Activated B cell treated with CpG ODN at 0.5 μM for 24 hours (primary cell): ENCODE results near the gene IFNA6. TPM values are rescaled to one million over a fixed set of nuclear protein-coding genes. Genes with fewer than 3 reads are reported as not detected.
"Not testable (repeated sequence)": the region's sequence is repeated elsewhere in the genome, so short reads cannot be mapped to it uniquely, and the experiment has no call there.

Experiments used
- ATAC-seq: fragments of 200-7000 bp; cut with Tn5 transposase; one replicate; pipeline ENCODE4 v1.10.0; 2021; ENCODE audit warnings: low read depth, mild to moderate bottlenecking, moderate library complexity
- CTCF ChIA-PET: fragments of 350-600 bp; sonication (Branson Sonifier 250); formaldehyde crosslinking; loops from one replicate; lab custom pipeline; 2021; ENCODE audit warnings: antibody characterized with exemption; lab: Charles Lee
- POLR2A ChIA-PET: fragments of 350-600 bp; sonication (Branson Sonifier 250); formaldehyde crosslinking; loops from one replicate; lab custom pipeline; 2021; ENCODE audit warnings: antibody characterized with exemption; lab: Charles Lee
- DNase-seq: peaks from one replicate; pipeline ENCODE4 v3.0.0; 2022
- H3K27ac Mint-ChIP-seq: one replicate; pipeline ENCODE4 v1.8.0; 2020; ENCODE audit warnings: mixed read lengths
- H3K27me3 Mint-ChIP-seq: one replicate; pipeline ENCODE4 v1.8.0; 2021; ENCODE audit warnings: mixed read lengths
- H3K36me3 Mint-ChIP-seq: one replicate; pipeline ENCODE4 v1.8.0; 2021; ENCODE audit warnings: low read depth, mixed read lengths
- H3K4me1 Mint-ChIP-seq: one replicate; pipeline ENCODE4 v1.8.0; 2021; ENCODE audit warnings: mixed read lengths
- H3K4me3 Mint-ChIP-seq: one replicate; pipeline ENCODE4 v1.8.0; 2020; ENCODE audit warnings: mild to moderate bottlenecking, mixed read lengths
- H3K9me3 Mint-ChIP-seq: one replicate; pipeline ENCODE4 v1.8.0; 2020; ENCODE audit warnings: mixed read lengths
- CTCF ChIP-seq: fragments of 200-600 bp; IDR thresholded peaks from one replicate; pipeline ENCODE4 v1.8.0; 2022; ENCODE audit warnings: antibody characterized with exemption, mild to moderate bottlenecking
- intact Hi-C: fragments of 100-400 bp; cut with micrococcal nuclease; formaldehyde crosslinking; loops from one replicate; pipeline ENCODE4 v1.15.1; 2024
- total RNA-seq: library from RNA; stranded (reverse); gene quantifications from 2 replicates; pipeline ENCODE4 v1.2.3, GENCODE V29; 2022

IFNA6 gene
- total RNA-seq, 1 donor from 2014 or later: not detected

DNA sequence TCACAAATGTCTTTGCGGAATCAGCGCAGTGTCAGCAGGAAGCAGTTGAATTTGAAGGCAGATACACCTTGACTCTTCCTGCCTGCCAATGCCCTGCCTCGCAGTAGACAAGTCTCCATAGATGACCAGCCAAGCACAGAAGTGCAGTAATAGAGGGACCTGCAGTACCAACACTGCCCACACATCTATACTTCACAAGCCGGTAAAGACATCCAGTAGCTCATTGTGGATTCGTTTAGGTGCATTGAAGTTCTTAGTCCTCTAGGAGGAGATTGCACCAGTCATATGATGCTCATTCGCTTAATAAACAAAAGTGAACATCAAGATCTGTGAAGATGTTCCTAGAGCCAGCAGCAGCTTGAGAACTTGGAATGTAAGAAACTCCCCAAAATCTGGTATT, 41.6 kb upstream of the IFNA6 start:
- Mint-ChIP-seq H3K36me3 (no peaks in the 10 kb centered on the region), H3K27ac (no peak overlapping the region), H3K4me1 (peaks cover 9% of the 10 kb centered on the region), H3K4me3 (no peak overlapping the region), H3K9me3 (no peaks in the 10 kb centered on the region), H3K27me3 (peaks cover 56% of the 10 kb centered on the region)
- no peak for TF ChIP-seq CTCF
- ChIA-PET CTCF (interaction anchor here (0.9 to 1.8 kb wide), 5 partner anchors 42 to 67 kb away, joined by 3 to 5 read pairs (median 4); no protein-coding TSS in a partner anchor), POLR2A (no interaction called here)
- intact Hi-C loops: no loop called here
- DNase-seq (no peak), ATAC-seq (peak; percentile 83)

- ChIA-PET POLR2A (no interaction called here), CTCF (interaction anchor here (0.9 kb wide), 1 partner anchor 11 kb away, joined by 8 read pairs; no protein-coding TSS in a partner anchor)
- no peak for DNase-seq
Observed at GRCh38 chr9:21385131-21385670, 34.5 kb upstream of the IFNA6 start, which contains the start of gene IFNA2. TSS of gene IFNA2 (minus strand) at chr9:21385398. CDS start at chr9:21385329, 69 bp downstream.

GRCh38 chr9:21383627-21384026, 32.9 kb upstream of the IFNA6 start:
- TF ChIP-seq CTCF: no peak
- no peak overlapping the region for H3K27ac Mint-ChIP-seq
- intact Hi-C loops: loop anchor here (2.0 to 10.0 kb wide), 3 partner anchors 21 to 821 kb away; no protein-coding TSS in a partner anchor
- no peak overlapping the region for H3K4me3 Mint-ChIP-seq
- ATAC-seq (no peak), DNase-seq (no peak)
- ChIA-PET POLR2A (no interaction called here), CTCF (no interaction called here)
- peaks cover 22% of the 10 kb centered on the region for H3K27me3 Mint-ChIP-seq
- H3K36me3 Mint-ChIP-seq: no peaks in the 10 kb centered on the region
- H3K9me3 Mint-ChIP-seq: no peaks in the 10 kb centered on the region
- H3K4me1 Mint-ChIP-seq: peaks cover 25% of the 10 kb centered on the region

More at GRCh38 chr9:21385131-21385670, 34.5 kb upstream of the IFNA6 start, which contains the start of gene IFNA2:
- H3K27me3 Mint-ChIP-seq: peaks cover 30% of the 10 kb centered on the region
- H3K4me1 Mint-ChIP-seq: peaks cover 25% of the 10 kb centered on the region
- H3K9me3 Mint-ChIP-seq: no peaks in the 10 kb centered on the region
- no peak within 1 kb of the TSS for H3K27ac Mint-ChIP-seq
- ATAC-seq: no peak
- intact Hi-C loops: loop anchor here (1.0 to 10.0 kb wide), 2 partner anchors 10 to 820 kb away; no protein-coding TSS in a partner anchor
- no peaks in the 10 kb centered on the region for H3K36me3 Mint-ChIP-seq
- TF ChIP-seq CTCF: no peak
- peak within 1 kb of the TSS; percentile 12 for H3K4me3 Mint-ChIP-seq

DNA sequence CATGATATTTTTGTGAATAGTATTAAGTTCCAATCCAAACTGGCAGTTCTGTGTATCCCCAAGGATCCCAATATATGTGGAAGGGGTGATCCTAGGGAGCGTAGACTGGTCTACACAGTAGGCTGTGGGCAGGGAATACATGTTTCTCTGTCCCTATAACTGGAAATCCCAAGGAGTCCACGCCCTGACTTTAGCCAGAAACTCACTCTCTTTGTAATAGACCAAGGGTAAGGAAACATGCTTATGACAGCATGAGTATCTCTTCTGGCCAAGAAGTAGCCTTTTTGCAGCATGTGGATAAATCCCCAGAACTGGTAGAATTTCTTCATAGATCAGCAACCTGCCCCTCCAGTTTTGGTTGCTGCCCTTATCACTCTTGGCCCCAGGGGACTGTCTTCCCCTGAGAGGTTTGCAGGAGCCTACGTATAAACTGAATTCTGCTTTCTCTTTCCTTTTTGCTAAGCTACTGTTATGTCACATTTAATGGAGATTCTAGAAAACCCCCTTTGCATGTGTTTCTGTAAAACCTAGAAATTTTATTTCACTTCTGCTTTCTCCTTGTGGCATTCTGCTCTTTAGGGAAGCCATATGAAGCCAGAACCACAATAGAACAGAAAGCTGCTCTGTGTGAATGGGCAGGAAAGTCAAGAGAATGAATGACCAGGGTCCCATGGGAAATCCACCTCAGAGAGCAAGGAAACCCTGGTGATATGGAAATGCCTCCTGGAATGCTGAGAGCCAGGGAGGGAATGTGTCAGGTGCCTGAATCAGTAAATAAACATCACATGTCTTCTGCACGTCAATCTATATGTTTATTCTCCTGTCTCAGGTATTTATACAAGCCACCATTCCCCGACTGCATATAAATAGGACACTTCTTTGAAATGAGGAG, 31.0 kb upstream of the IFNA6 start:
- ATAC-seq: peak; percentile 99
- ChIA-PET CTCF (interaction anchor here (0.6 to 1.2 kb wide), 5 partner anchors 14 to 409 kb away, joined by 3 to 6 read pairs (median 3); no protein-coding TSS in a partner anchor), POLR2A (interaction anchor here (0.8 to 2.3 kb wide), 4 partner anchors 14 to 66 kb away, joined by 3 to 14 read pairs (median 6); partner anchors contain the start of gene KLHL9)
- no peaks in the 10 kb centered on the region for H3K36me3 Mint-ChIP-seq
- TF ChIP-seq CTCF: no peak
- intact Hi-C loops: loop anchor here (1.0 to 10.0 kb wide), 12 partner anchors 15 to 860 kb away; partner anchors contain the start of genes KLHL9 and MTAP
- H3K27ac Mint-ChIP-seq: peak overlapping the region; percentile 41
- peaks cover 16% of the 10 kb centered on the region for H3K27me3 Mint-ChIP-seq
- peaks cover 25% of the 10 kb centered on the region for H3K4me1 Mint-ChIP-seq
- H3K4me3 Mint-ChIP-seq: no peak overlapping the region
- peak; percentile 54 for DNase-seq
- no peaks in the 10 kb centered on the region for H3K9me3 Mint-ChIP-seq

DNA sequence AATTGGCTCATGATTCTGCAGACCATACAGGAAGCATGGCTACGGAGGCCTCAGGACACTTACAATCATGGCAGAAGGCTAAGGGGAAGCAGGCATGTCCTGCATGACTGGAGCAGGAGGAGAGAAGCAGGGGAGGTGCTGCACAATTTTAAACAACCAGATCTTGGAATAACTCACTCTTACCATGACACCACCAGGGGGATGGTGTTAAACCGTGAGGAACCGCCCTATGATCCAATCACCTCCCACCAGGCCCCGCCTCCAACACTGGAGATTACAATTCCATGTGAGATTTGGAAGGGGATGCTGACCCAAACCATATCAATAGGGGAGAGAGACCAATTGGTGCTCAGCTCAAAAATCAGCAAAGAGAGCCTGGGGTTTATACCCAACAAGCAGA, 20.8 kb upstream of the IFNA6 start:
- intact Hi-C loops, DNase-seq, H3K36me3 Mint-ChIP-seq, ATAC-seq, H3K4me3 Mint-ChIP-seq, CTCF ChIA-PET, H3K27ac Mint-ChIP-seq, H3K4me1 Mint-ChIP-seq, H3K9me3 Mint-ChIP-seq, POLR2A ChIA-PET: not testable (repeated sequence)
- H3K27me3 Mint-ChIP-seq: peaks cover 28% of the 10 kb centered on the region
